Adrenal gland (tissue), 12 donors: ENCODE results near the gene ESR2. TPM values are rescaled to one million over a fixed set of nuclear protein-coding genes. Genes with fewer than 3 reads are reported as not detected.

ENCODE experiments used
- DNase-seq, 7 donors: peaks; one replicate each; pipeline ENCODE4 v3.0.0-alpha.2; 2019 to 2020
- H3K27ac ChIP-seq, 5 donors: fragments of 200-600 bp; sonication (generic) in 4 of 5; 1 replicate in 3 of 5; 2 replicates in 2 of 5; pipeline versions ENCODE4 v1.5.1 to v1.8.0; 2016 to 2020; ENCODE audit warnings: mild to moderate bottlenecking in 1 of 5
- H3K27me3 ChIP-seq: fragments of 200-600 bp; 2 replicates; pipeline ENCODE4 v1.8.0; 2021
- H3K36me3 ChIP-seq, 2 donors: fragments of 200-600 bp; replicated peaks in 1 of 2; 1 replicate in 1 of 2; 2 replicates in 1 of 2; pipeline versions ENCODE4 v1.5.1 to v1.8.0; 2018 to 2022
- H3K4me1 ChIP-seq, 2 donors: fragments of 200-600 bp; replicated peaks in 1 of 2; 1 replicate in 1 of 2; 2 replicates in 1 of 2; pipeline versions ENCODE4 v1.5.1 to v1.8.0; 2018 to 2021
- H3K4me3 ChIP-seq, 4 donors: fragments of 200-600 bp; sonication (generic) in 3 of 4; one replicate each; pipeline ENCODE4 v1.5.1; 2016 to 2018
- H3K9me3 ChIP-seq, 3 donors: fragments of 200-600 bp; sonication (generic) in 1 of 3; replicated peaks in 1 of 3; 1 replicate in 2 of 3; 2 replicates in 1 of 3; pipeline versions ENCODE4 v1.5.1 to v1.8.0; 2016 to 2021
- POLR2A ChIP-seq, 2 donors: fragments of 450-650 bp; IDR thresholded peaks; one replicate each; pipeline ENCODE4 v1.6.1; 2017; ENCODE audit warnings: antibody characterized with exemption in 2 of 2, mild to moderate bottlenecking in 2 of 2, moderate library complexity in 1 of 2
- WGBS, 4 donors: extraction: QIAGEN DNeasy Blood & Tissue Kit in 2 of 4; methylation state at CpG; one replicate each; pipeline versions ENCODE4 v1.1.5 to v1.1.7; 2013 to 2017; 5-methylcytosine and 5-hydroxymethylcytosine counted together
- intact Hi-C, 2 donors: fragments of 100-400 bp; cut with DNase I; formaldehyde crosslinking; loops; one replicate each; pipeline versions ENCODE4 v1.14.1 to v1.15.0; 2022 to 2023
- microRNA counts, 2 donors: library from miRNA; unstranded; fragments of <30 nt; microRNA quantifications; one replicate each; lab custom pipeline; 2016
- microRNA-seq, 3 donors: library from miRNA; unstranded; fragments of <30 nt; microRNA quantifications; one replicate each; pipeline ENCODE4, GENCODE V29; 2017 to 2020
- polyA plus RNA-seq, 3 donors: library from polyadenylated mRNA; stranded (reverse); fragments of 200-250 nt in 2 of 3; fragments of 350-450 nt in 1 of 3; fragmentation: Illumina TruSeq in 1 of 3; extraction: RNeasy Lipid Tissue Mini Kit (QIAGEN cat#74804) in 1 of 3; gene quantifications; one replicate each; pipeline ENCODE4 v1.2.3, GENCODE V29; 2013 to 2014
- small RNA-seq, 2 donors: library from RNA; depleted of rRNA; stranded (forward); fragments of <200 nt; gene quantifications; one replicate each; pipeline ENCODE3, GENCODE V24; 2016
- total RNA-seq, 9 donors: library from RNA; depleted of rRNA in 4 of 9; stranded (reverse); fragments of >200 nt in 4 of 9; fragments of 120-200 nt in 1 of 9; fragmentation: NEBNext Ultra II Directional in 1 of 9; extraction: Animal tissue kit (Norgen Biotek cat#: 25700) in 1 of 9; gene quantifications; one replicate each; pipeline versions ENCODE4 v1.1.0 to v1.2.4, GENCODE V29; 2013 to 2023
- TF ChIP-seq, protein P1 (sequence below), 6 experiments: fragments of 450-650 bp in 4 of 6; fragments of 200-600 bp in 2 of 6; sonication (generic) in 1 of 6; IDR thresholded peaks; 1 replicate in 5 of 6; 2 replicates in 1 of 6; pipeline versions ENCODE4 v1.5.1 to v1.8.0; 2016 to 2021; ENCODE audit warnings: antibody characterized with exemption in 6 of 6, mild to moderate bottlenecking in 2 of 6, moderate library complexity in 1 of 6
- donor health status: healthy with polysubstance abuse.
- donor health status: Bipolar disorder and iron deficiency.
- donor health status: DM: yes; HTN: yes; CAD: no.
- donor health status: DM: no; HTN: no; CAD: no.
- donor health status: DM: no; HTN: no; CAD: no.
- donor health status: DM: yes; HTN: yes; CAD: no.

ESR2 gene
- total and polyA plus RNA-seq, 12 donors: 3.0 to 36.0 (median 18.8) TPM

DNA sequence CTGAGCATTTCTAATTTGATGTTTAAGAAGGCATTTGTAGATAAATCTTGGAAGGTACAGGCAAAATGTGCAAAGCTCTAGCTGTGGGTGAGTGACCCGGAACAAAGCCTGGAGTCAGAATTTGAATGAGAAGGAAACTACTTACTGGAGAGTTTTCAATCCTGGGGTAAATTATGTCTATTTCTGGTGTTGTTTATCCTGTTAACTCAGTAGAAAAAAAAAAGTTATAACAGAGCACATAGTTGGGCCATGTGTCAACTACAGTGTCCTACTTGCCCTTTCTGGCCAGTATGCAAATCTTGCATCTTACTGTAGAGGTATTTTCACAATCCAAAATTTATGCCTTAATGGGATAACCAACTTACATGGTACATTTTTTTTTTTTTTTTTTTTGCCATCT lies 259.0 kb downstream of the ESR2 start:
- Histone ChIP-seq H3K4me3 (no peak overlapping the region), H3K4me1 (peaks cover 0 to under 1% of the 10 kb centered on the region in 2 donors), H3K9me3 (no peaks in the 10 kb centered on the region), H3K27me3 (no peaks in the 10 kb centered on the region), H3K36me3 (no peaks in the 10 kb centered on the region), H3K27ac (no peak overlapping the region)
- intact Hi-C loops: loop anchor here in 1 of 2 donors (10.0 kb wide), 1 partner anchor 260 kb away; the partner anchor contains the start of gene ESR2
- no peak for TF ChIP-seq POLR2A (IDR thresholded peaks at IDR 0.05)
- TF ChIP-seq, protein P1, sequence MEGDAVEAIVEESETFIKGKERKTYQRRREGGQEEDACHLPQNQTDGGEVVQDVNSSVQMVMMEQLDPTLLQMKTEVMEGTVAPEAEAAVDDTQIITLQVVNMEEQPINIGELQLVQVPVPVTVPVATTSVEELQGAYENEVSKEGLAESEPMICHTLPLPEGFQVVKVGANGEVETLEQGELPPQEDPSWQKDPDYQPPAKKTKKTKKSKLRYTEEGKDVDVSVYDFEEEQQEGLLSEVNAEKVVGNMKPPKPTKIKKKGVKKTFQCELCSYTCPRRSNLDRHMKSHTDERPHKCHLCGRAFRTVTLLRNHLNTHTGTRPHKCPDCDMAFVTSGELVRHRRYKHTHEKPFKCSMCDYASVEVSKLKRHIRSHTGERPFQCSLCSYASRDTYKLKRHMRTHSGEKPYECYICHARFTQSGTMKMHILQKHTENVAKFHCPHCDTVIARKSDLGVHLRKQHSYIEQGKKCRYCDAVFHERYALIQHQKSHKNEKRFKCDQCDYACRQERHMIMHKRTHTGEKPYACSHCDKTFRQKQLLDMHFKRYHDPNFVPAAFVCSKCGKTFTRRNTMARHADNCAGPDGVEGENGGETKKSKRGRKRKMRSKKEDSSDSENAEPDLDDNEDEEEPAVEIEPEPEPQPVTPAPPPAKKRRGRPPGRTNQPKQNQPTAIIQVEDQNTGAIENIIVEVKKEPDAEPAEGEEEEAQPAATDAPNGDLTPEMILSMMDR (IDR thresholded peaks at IDR 0.05): no peak
- 73 to 85% (median 80%) methylated on average over 1 of the region's 1 CpG for WGBS, 4 donors
- no peak for DNase-seq

MicroRNAs within 50 kb of the gene (microRNA counts, 767-probe panel; counts per million panel counts)
- 0 counts per million in 2 donors for microRNA hsa-miR-548h-5p (lab: Ali Mortazavi, UCI)

Small RNAs within 50 kb of the gene (microRNA-seq; reads per million reads assigned to microRNA genes)
- gene MIR548H1: 0 reads per million in 3 donors

Small RNAs within 50 kb of the gene (small RNA-seq; reads per million reads assigned to genes)
- gene MIR548H1: 0 reads per million in 2 donors

Other genes with a start within 250 kb of the ESR2 start
- 10 to 100 TPM; 14.9 to 66.4 (median 36.2) TPM for gene MTHFD1, start 94.0 kb upstream of the ESR2 start, total RNA-seq
- 10 to 100 TPM; 32.8 to 59.2 (median 39.9) TPM for gene MTHFD1, start 94.0 kb upstream of the ESR2 start, polyA plus RNA-seq
- under 1 TPM; 0.06 to 0.78 (median 0.27) TPM for gene AKAP5, start 171.1 kb upstream of the ESR2 start, total RNA-seq
- gene AKAP5, start 171.1 kb upstream of the ESR2 start, polyA plus RNA-seq: under 1 TPM; 0.10 to 0.38 (median 0.16) TPM
- gene ZBTB25, start 209.5 kb upstream of the ESR2 start, total RNA-seq: 10 to 100 TPM in 6 of 9 donors, 1 to 10 TPM in 3; 4.4 to 17.2 (median 12.4) TPM
- gene ZBTB25, start 209.5 kb upstream of the ESR2 start, polyA plus RNA-seq: 10 to 100 TPM in 1 of 3 donors, 1 to 10 TPM in 2; 5.7 to 11.6 (median 9.5) TPM
- gene ZBTB1, start 210.4 kb upstream of the ESR2 start, total RNA-seq: 10 to 100 TPM; 19.8 to 38.1 (median 31.4) TPM
- 10 to 100 TPM; 15.1 to 25.9 (median 19.4) TPM for gene ZBTB1, start 210.4 kb upstream of the ESR2 start, polyA plus RNA-seq
- 10 to 100 TPM in 5 of 9 donors, 1 to 10 TPM in 4; 3.5 to 74.6 (median 16.5) TPM for gene HSPA2, start 246.4 kb upstream of the ESR2 start, total RNA-seq
- gene HSPA2, start 246.4 kb upstream of the ESR2 start, polyA plus RNA-seq: 1 to 10 TPM; 3.4 to 7.2 (median 5.1) TPM